ENCODE results near the gene MAFF. TPM values are rescaled to one million over a fixed set of nuclear protein-coding genes. Genes with fewer than 3 reads are reported as not detected.

The MAFF gene
- total RNA-seq, 1 experiment from 2014 or later = 26.0 TPM

GRCh38 chr22:38213990-38214301 lies 12.2 kb downstream of the MAFF start:
- Histone ChIP-seq H3K4me3 (replicated peaks in 1 of 2; ENCODE audit: low read depth in 1 of 2, low read length in 2 of 2) (no peak overlapping the region), H3K79me2 (ENCODE audit: insufficient read depth, low read length) (peaks cover 37% of the 10 kb centered on the region), H3K27ac (ENCODE audit: low read depth, low read length) (no peak overlapping the region), H3K9ac (ENCODE audit: low read length) (no peak overlapping the region), H3K9me3 (ENCODE audit: control insufficient read depth in 1 of 2, insufficient read depth in 1 of 2, low read depth in 1 of 2, low read length in 2 of 2) (no peaks in the 10 kb centered on the region), H3K4me2 (ENCODE audit: low read length) (no peak overlapping the region), H3K9me2 (ENCODE audit: insufficient read depth) (no peaks in the 10 kb centered on the region), H4K20me1 (ENCODE audit: insufficient read depth) (no peaks in the 10 kb centered on the region), H3K4me1 (ENCODE audit: control insufficient read depth in 1 of 2, insufficient read depth in 2 of 2, low read length in 2 of 2) (peaks cover 17 to 45% of the 10 kb centered on the region in 2 experiments), H3K27me3 (ENCODE audit: insufficient read depth, low read length) (no peaks in the 10 kb centered on the region), H3K36me3 (ENCODE audit: control insufficient read depth in 1 of 2, insufficient read depth in 2 of 2, low read length in 2 of 2) (peaks cover 0 to 13% of the 10 kb centered on the region in 2 experiments; a peak in 2 of 4 replicates), H2AFZ (ENCODE audit: low read depth, low read length, poor library complexity, severe bottlenecking) (no peak overlapping the region)
- no peak for DNase-seq (ENCODE audit: low read depth, low spot score)
- no peak for TF ChIP-seq SRF (IDR thresholded peaks at IDR 0.05; ENCODE audit: low read depth)
- no peak for TF ChIP-seq EZH2phosphoT487 (IDR thresholded peaks at IDR 0.05; ENCODE audit: borderline replicate concordance)
- TF ChIP-seq CEBPB (IDR thresholded peaks at IDR 0.05; ENCODE audit: low read depth) = no peak
- TF ChIP-seq, protein P1, sequence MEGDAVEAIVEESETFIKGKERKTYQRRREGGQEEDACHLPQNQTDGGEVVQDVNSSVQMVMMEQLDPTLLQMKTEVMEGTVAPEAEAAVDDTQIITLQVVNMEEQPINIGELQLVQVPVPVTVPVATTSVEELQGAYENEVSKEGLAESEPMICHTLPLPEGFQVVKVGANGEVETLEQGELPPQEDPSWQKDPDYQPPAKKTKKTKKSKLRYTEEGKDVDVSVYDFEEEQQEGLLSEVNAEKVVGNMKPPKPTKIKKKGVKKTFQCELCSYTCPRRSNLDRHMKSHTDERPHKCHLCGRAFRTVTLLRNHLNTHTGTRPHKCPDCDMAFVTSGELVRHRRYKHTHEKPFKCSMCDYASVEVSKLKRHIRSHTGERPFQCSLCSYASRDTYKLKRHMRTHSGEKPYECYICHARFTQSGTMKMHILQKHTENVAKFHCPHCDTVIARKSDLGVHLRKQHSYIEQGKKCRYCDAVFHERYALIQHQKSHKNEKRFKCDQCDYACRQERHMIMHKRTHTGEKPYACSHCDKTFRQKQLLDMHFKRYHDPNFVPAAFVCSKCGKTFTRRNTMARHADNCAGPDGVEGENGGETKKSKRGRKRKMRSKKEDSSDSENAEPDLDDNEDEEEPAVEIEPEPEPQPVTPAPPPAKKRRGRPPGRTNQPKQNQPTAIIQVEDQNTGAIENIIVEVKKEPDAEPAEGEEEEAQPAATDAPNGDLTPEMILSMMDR (IDR thresholded peaks at IDR 0.05 in 2 of 3, conservative IDR thresholded peaks at IDR 0.05 in 1 of 3; ENCODE audit: borderline replicate concordance in 1 of 3, insufficient read depth in 1 of 3, low read depth in 2 of 3, low read length in 2 of 3) = no peak
- TF ChIP-seq POLR2AphosphoS5 (IDR thresholded peaks at IDR 0.05; ENCODE audit: low read depth, low read length) = no peak
- TF ChIP-seq TCF7L2 (IDR thresholded peaks at IDR 0.05; ENCODE audit: borderline replicate concordance, extremely low read depth, insufficient read depth, insufficient read length) = no peak
- no peak for TF ChIP-seq YY1 (IDR thresholded peaks at IDR 0.05; ENCODE audit: extremely low read depth, insufficient replicate concordance, low read depth, low read length)
- no peak for TF ChIP-seq ZFX (IDR thresholded peaks at IDR 0.05)
- TF ChIP-seq ELF1 (IDR thresholded peaks at IDR 0.05; ENCODE audit: borderline replicate concordance, low read depth) = no peak
- no peak for TF ChIP-seq RAD21 (IDR thresholded peaks at IDR 0.05; ENCODE audit: low read depth)
- TF ChIP-seq POLR2A (IDR thresholded peaks at IDR 0.05; ENCODE audit: borderline replicate concordance, extremely low read depth, insufficient read depth, insufficient read length) = no peak
- TF ChIP-seq ZNF274 (IDR thresholded peaks at IDR 0.05; ENCODE audit: low read depth, low read length) = no peak
- no peak for TF ChIP-seq SP1 (IDR thresholded peaks at IDR 0.05; ENCODE audit: low read depth)
- TF ChIP-seq JUND (IDR thresholded peaks at IDR 0.05) = no peak
- TF ChIP-seq ATF3 (IDR thresholded peaks at IDR 0.05) = no peak
- TF ChIP-seq SIN3A (IDR thresholded peaks at IDR 0.05; ENCODE audit: low read depth) = no peak
- intact Hi-C loops (cut with micrococcal nuclease) = no loop called here
- ChIA-PET RAD21 (ENCODE audit: low non-redundant PET in 1 of 2, low total read pairs in 2 of 2, uncharacterized antibody in 2 of 2, unreplicated experiment in 2 of 2) (no interaction called here), POLR2A (interaction anchor here (1.3 kb wide), 1 partner anchor 12 kb away, joined by 4 read pairs; the partner anchor contains the start of gene MAFF), CTCF (no interaction called here)
- BruUV-seq (replicated peaks) = no TSS peak
- ATAC-seq = no peak
